CD1c-positive myeloid dendritic cell (primary cell): Measurements from ENCODE around the gene TRIM32.

Experiments
- DNase-seq: peaks from one replicate; pipeline ENCODE4 v3.0.0-alpha.2; 2016; ENCODE audit errors: extremely low spot score

Gene TRIM32

GRCh38 chr9:116705531-116705930 lies 18.4 kb downstream of the TRIM32 start:
- no peak for DNase-seq

GRCh38 chr9:116706310-116707290 lies 19.5 kb downstream of the TRIM32 start:
- no peak for DNase-seq

DNA sequence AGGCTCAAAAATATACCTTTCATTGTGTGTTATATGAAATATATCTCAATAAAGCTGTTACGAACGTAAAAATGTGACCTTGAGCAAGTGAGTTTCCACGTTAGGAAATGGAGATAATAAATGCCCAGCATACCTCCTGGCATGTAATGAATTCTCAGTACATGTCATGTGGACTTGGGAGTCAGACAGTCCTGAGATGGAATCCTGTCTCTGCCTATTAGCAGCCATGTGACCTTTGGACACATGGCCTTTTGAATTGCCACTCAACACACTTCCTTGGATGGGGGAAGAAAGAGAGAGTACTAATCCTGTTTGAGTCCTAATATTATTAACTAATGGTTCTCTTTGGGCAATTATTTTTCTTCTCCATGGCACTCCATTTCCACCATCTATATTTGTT lies 25.7 kb downstream of the TRIM32 start:
- DNase-seq: no peak

DNA sequence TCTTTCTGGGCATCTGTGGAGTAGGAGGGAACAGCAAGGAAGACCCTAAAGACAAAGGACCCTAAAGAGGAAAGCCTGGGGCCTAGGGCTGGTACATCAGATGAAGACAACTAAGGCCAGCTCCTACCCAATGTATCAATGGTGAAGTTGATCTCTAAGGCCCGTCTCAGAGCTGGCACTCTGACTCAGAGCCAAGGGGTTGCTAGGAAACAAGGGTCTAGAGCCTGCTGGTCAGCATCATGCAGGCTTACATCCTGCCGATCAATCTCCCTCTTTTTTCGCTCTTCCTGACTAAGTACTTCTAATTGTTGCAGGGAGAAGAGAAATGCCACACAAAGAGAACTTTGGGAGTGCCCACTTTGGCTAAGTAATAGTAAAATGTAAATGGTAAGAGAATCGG lies 26.2 kb downstream of the TRIM32 start:
- DNase-seq: no peak

DNA sequence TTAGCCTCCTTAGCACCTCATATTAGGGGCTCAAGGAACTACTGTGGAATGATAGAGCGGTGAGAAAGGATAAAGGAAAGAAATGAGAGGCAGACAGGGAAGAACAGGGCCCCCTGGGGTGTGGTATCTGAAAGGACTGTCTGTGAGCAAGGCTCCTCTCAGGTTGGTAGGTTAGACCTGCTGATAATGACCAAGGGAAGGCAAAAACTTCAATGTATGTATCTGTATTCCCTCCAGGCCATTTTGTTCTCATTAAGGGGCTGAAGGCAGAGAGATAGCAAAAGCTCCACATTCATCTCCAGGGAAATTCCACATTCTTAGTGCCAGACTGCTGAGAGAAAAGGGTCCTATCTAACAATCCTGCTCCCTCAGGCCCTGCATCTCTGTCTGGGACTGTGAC lies 28.6 kb downstream of the TRIM32 start:
- no peak for DNase-seq

DNA sequence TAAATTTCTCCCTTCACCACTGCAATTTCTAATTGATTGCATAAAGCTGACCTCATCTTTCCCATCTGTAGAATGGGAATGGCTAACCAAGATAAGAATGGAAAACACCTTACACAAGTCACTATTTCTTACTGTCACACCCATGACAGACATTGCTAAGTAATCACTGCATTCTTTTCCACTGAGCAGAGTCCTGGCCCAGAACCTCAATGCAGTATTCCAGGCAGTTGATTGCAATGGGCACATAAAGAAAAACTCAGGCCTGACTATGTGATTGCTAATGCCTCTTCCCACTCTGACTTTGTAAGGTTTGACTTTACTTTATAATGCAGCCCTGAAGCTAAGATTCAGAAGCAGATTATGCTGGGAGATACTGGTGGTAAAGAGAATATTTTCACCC lies 29.3 kb downstream of the TRIM32 start:
- DNase-seq: no peak

- no peak for DNase-seq
These were observed 30.0 kb downstream of the TRIM32 start for GRCh38 chr9:116717150-116717549.

GRCh38 chr9:116718111-116718510 lies 31.0 kb downstream of the TRIM32 start:
- DNase-seq: no peak

DNA sequence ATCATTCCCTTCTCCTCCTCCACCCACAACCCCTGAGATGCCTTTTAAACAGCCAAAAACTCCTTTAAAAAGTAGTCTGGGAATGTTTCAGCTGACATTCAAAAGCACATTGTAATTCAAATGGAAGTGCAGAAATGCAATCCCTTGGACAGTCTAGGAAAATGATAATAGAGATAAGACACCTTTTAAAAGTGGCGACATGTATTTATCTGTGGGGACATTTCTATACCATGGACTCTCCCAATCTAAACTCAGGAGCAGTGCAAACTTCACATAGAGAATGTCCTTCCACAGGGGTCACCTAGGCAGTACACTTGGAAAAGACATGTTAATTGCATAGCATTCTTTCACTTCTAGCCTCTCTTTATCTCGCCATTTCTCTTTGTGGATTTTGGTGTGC lies 33.0 kb downstream of the TRIM32 start:
- DNase-seq: no peak

GRCh38 chr9:116721411-116721810 lies 34.3 kb downstream of the TRIM32 start:
- no peak for DNase-seq

GRCh38 chr9:116721944-116722343 lies 34.8 kb downstream of the TRIM32 start:
- DNase-seq: no peak

DNA sequence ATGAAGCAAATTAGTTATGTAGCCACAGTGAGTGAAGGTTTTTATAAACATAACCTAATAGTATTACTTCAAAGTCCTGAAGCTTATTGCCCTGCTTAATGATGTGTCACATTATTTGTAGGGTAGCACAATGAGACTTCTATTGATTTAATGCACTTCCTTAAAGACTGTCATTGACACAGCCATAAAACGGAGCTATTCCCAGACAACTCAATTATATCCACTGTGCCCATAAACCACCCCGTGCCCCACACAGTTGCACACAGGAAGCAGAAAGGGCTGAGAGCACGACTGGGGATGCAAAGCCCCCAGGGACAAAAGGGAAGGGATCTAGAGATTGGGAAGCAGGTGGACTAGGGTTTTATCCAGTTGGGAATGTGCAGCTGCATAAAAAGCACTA lies 37.0 kb downstream of the TRIM32 start:
- DNase-seq: no peak

GRCh38 chr9:116726602-116727001 lies 39.5 kb downstream of the TRIM32 start:
- DNase-seq: no peak

- DNase-seq: no peak
These were observed 46.0 kb downstream of the TRIM32 start for GRCh38 chr9:116733010-116733641.

DNA sequence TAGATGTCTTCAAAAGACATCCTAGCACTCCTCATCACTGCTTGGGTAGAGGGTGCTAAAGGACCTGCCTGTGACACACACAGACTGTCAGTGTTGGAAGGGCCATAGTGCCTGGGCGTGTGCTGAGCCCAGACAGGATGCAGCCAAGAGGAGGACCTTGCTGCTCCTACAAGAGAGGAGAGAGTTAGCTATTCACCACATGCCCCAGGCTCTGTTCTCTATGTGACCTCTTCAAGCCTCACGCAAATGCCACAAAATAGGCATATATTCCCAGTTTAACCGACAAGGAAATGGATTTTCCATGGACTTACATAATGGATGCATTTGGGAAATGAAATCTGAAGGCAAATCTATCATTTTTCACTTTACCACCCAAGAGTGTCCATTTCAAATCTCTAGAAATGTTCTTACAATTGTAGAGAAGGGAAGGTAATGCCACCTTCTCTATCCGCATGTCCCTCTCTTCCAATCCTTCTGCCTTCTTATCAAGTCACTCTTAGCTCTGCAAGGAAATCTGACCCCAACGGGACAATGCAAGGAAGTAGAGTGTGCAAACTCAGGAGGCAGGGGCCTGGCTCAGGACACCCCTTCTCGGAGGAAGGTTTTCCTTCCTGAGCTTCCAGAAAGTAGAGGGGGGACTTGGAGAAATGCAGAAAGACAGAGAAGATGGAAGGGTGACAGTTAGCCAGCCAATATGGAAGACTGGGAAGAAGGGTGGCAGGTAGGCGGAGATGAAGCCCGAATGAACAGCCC lies 49.5 kb downstream of the TRIM32 start:
- DNase-seq: no peak

DNA sequence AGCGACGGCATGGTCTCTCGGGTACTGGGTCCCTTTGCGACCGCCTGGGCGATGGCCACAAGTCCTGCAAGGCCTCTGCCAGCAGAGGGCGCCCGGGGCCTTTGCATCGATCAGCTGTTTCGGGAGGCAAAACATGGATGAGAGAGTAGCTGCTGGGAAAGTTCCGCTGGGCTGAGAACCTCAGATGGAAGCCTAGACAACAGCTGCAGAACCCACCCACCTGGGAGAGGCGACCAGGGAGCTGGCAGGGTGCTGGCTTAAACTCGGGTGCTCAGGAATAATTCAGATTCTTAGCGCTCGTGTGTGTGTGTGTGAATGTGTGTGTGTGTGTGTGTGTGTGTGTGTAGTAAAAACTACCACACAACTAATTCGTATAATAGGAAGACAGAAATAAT lies 50.0 kb downstream of the TRIM32 start:
- peak; percentile 75 for DNase-seq

GRCh38 chr9:116741086-116741740 lies 54.1 kb downstream of the TRIM32 start:
- no peak for DNase-seq

GRCh38 chr9:116741742-116742141 lies 54.6 kb downstream of the TRIM32 start:
- no peak for DNase-seq

DNA sequence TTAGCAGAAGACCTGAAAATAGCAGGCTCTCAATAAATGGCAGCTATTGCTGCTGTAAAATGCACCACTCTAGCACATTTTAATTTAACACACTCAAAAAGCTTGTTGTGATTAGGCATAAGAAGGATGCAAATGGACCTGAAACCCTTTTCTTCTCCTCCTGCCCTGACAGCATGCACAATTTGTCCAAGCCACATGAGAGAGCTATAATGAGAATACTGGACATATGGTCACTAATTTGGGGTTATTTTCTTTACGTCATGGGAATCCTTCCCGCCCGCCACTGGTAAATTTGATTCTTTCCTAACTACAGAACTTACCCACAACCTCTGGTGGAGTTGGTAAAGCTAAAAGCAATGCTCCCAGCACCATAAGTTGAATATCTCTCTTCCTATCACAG lies 62.1 kb downstream of the TRIM32 start:
- no peak for DNase-seq

GRCh38 chr9:116749772-116750171 lies 62.7 kb downstream of the TRIM32 start:
- no peak for DNase-seq

GRCh38 chr9:116750510-116750909 lies 63.4 kb downstream of the TRIM32 start:
- no peak for DNase-seq
